IMR-90 (cell line): ENCODE results near the gene THYN1. TPM values are rescaled to one million over a fixed set of nuclear protein-coding genes. Genes with fewer than 3 reads are reported as not detected.

Source experiments
- ATAC-seq: fragments of 200-7000 bp; cut with Tn5 transposase; 2 replicates; pipeline ENCODE4 v1.9.1; 2020; ENCODE audit warnings: low read depth, mild to moderate bottlenecking, moderate library complexity
- BruUV-seq: library from RNA; stranded (reverse); fragments of 400-500 nt; replicated peaks from 2 replicates; lab custom pipeline; 2021; lab: Mats Ljungman, UMichigan
- CTCF ChIA-PET: fragments of 300-600 bp; formaldehyde crosslinking; extraction: SDS; loops from one replicate; lab custom pipeline; 2021; ENCODE audit warnings: antibody characterized with exemption; lab: Yijun Ruan, JAX
- POLR2A ChIA-PET: fragments of 300-600 bp; sonication (Branson Sonifier 250); formaldehyde crosslinking; loops from one replicate; lab custom pipeline; 2022; ENCODE audit warnings: antibody characterized with exemption; ENCODE audit not compliant: unreplicated experiment; lab: Charles Lee
- DNase-seq: peaks from one replicate; pipeline ENCODE4 v3.0.0; 2013
- H2AFZ ChIP-seq: replicated peaks from 2 replicates; pipeline ENCODE3; 2013; ENCODE audit warnings: low read length, mild to moderate bottlenecking; ENCODE audit not compliant: poor library complexity
- H2AK5ac ChIP-seq: 2 replicates; pipeline ENCODE4 v1.6.1; 2013; ENCODE audit warnings: low read depth, low read length, inconsistent platforms
- H2AK9ac ChIP-seq: replicated peaks from 2 replicates; pipeline ENCODE3; 2013; ENCODE audit warnings: mild to moderate bottlenecking, low read depth, low read length, moderate library complexity; ENCODE audit not compliant: poor library complexity
- H2BK120ac ChIP-seq: 2 replicates; pipeline ENCODE4 v1.6.1; 2013; ENCODE audit warnings: low read depth, low read length, inconsistent platforms
- H2BK15ac ChIP-seq: 3 replicates; pipeline ENCODE4 v1.6.1; 2013; ENCODE audit warnings: low read depth, low read length, inconsistent platforms
- H2BK20ac ChIP-seq: 2 replicates; pipeline ENCODE4 v1.6.1; 2013; ENCODE audit warnings: low read depth, mild to moderate bottlenecking, inconsistent platforms, low read length, moderate library complexity
- H2BK5ac ChIP-seq: 2 replicates; pipeline ENCODE4 v1.6.1; 2013; ENCODE audit warnings: mild to moderate bottlenecking, low read depth, low read length, inconsistent platforms; ENCODE audit not compliant: poor library complexity, severe bottlenecking
- H3K14ac ChIP-seq: replicated peaks from 2 replicates; pipeline ENCODE4 v1.6.1; 2013; ENCODE audit warnings: low read depth, low read length, inconsistent platforms
- H3K18ac ChIP-seq: 2 replicates; pipeline ENCODE4 v1.6.1; 2013; ENCODE audit warnings: low read depth, low read length, control low read depth
- H3K23ac ChIP-seq: 2 replicates; pipeline ENCODE4 v1.6.1; 2013; ENCODE audit warnings: low read depth, low read length, inconsistent platforms
- H3K27ac ChIP-seq: 2 replicates; pipeline ENCODE4 v1.5.1; 2013; ENCODE audit warnings: mild to moderate bottlenecking, control low read depth, low read length; ENCODE audit not compliant: insufficient read depth
- H3K27me3 ChIP-seq: 2 replicates; pipeline ENCODE4 v1.6.1; 2013; ENCODE audit warnings: low read length; ENCODE audit not compliant: control insufficient read depth, insufficient read depth
- H3K36me3 ChIP-seq: 2 replicates; pipeline ENCODE4 v1.6.1; 2013; ENCODE audit warnings: low read length, mixed read lengths; ENCODE audit not compliant: control insufficient read depth, insufficient read depth
- H3K4ac ChIP-seq: 2 replicates; pipeline ENCODE4 v1.6.1; 2013; ENCODE audit warnings: low read depth, low read length, inconsistent platforms
- H3K4me1 ChIP-seq: 2 replicates; pipeline ENCODE4 v1.6.1; 2013; ENCODE audit warnings: low read length, mixed read lengths; ENCODE audit not compliant: control insufficient read depth, insufficient read depth
- H3K4me2 ChIP-seq: 2 replicates; pipeline ENCODE4 v1.6.1; 2013; ENCODE audit warnings: low read depth, mild to moderate bottlenecking, control low read depth, low read length, moderate library complexity
- H3K4me3 ChIP-seq: 2 replicates; pipeline ENCODE4 v1.5.1; 2013; ENCODE audit warnings: low read depth, mild to moderate bottlenecking, control low read depth, low read length, moderate library complexity; ENCODE audit not compliant: insufficient read depth
- H3K56ac ChIP-seq: 2 replicates; pipeline ENCODE4 v1.6.1; 2013; ENCODE audit warnings: low read length, inconsistent platforms; ENCODE audit not compliant: insufficient read depth; ENCODE audit errors: extremely low read depth
- H3K79me1 ChIP-seq, 2 experiments: 2 replicates each; pipeline ENCODE4 v1.6.1; 2013; ENCODE audit warnings: low read length in 2 of 2, inconsistent platforms in 1 of 2, low read depth in 1 of 2
- H3K9ac ChIP-seq: 2 replicates; pipeline ENCODE4 v1.6.1; 2013; ENCODE audit warnings: low read depth, low read length, control low read depth
- H3K9me1 ChIP-seq: 2 replicates; pipeline ENCODE4 v1.6.1; 2013; ENCODE audit warnings: low read length, inconsistent platforms; ENCODE audit not compliant: insufficient read depth
- H3K9me3 ChIP-seq: 2 replicates; pipeline ENCODE4 v1.6.1; 2013; ENCODE audit warnings: low read length; ENCODE audit not compliant: control insufficient read depth, insufficient read depth
- H4K20me1 ChIP-seq: 2 replicates; pipeline ENCODE4 v1.6.1; 2013; ENCODE audit warnings: low read length, inconsistent platforms; ENCODE audit not compliant: insufficient read depth
- H4K5ac ChIP-seq: 2 replicates; pipeline ENCODE4 v1.6.1; 2013; ENCODE audit warnings: mild to moderate bottlenecking, low read depth, low read length, control low read depth
- H4K8ac ChIP-seq, 2 experiments: 2 replicates each; pipeline ENCODE4 v1.6.1; 2013; ENCODE audit warnings: low read depth in 2 of 2, low read length in 2 of 2, control low read depth in 1 of 2, inconsistent platforms in 1 of 2
- H4K91ac ChIP-seq: 2 replicates; pipeline ENCODE4 v1.6.1; 2013; ENCODE audit warnings: low read depth, low read length, inconsistent platforms; ENCODE audit not compliant: insufficient read depth
- BHLHE40 ChIP-seq: fragments of 150-350 bp; IDR thresholded peaks from 2 replicates; pipeline ENCODE4 v1.6.1; 2016; ENCODE audit warnings: mild to moderate bottlenecking, low read depth, low read length
- CEBPB ChIP-seq: IDR thresholded peaks from 2 replicates; pipeline ENCODE4 v1.6.1; 2012; ENCODE audit warnings: low read depth, low read length, improper control_type of control experiment
- FOS ChIP-seq: fragments of 150-350 bp; IDR thresholded peaks from 2 replicates; pipeline ENCODE4 v1.6.1; 2016; ENCODE audit warnings: low read depth, low read length
- WGBS, 2 experiments: methylation state at CpG; one replicate each; pipeline versions ENCODE4 v1.1.5 to v1.1.7; 2013; ENCODE audit warnings: missing lambda C conversion rate in 2 of 2; ENCODE audit not compliant: insufficient read length in 1 of 2; ENCODE audit errors: extremely low coverage in 2 of 2; 5-methylcytosine and 5-hydroxymethylcytosine counted together
- dilution Hi-C: fragments of 300-500 bp; cut with HindIII; formaldehyde crosslinking; loops from one replicate; pipeline ENCODE4 v1.14.3; 2018; ENCODE audit warnings: low sequenced_read_pairs; ENCODE audit not compliant: unreplicated experiment
- in situ Hi-C: fragments of 300-500 bp; cut with MboI; formaldehyde crosslinking; loops from 3 replicates; pipeline ENCODE4 v1.14.3; 2019; ENCODE audit warnings: low sequenced_read_pairs, inconsistent platforms, mixed read lengths
- intact Hi-C: fragments of 100-400 bp; cut with micrococcal nuclease; formaldehyde crosslinking; loops from 2 replicates; pipeline ENCODE4 v1.10.0; 2022
- polyA plus RNA-seq, 3 experiments: library from polyadenylated mRNA; depleted of rRNA; stranded (reverse); fragments of >200 nt; gene quantifications; 2 replicates each; pipeline ENCODE4 v1.2.3, GENCODE V29; 2012; ENCODE audit warnings: low replicate concordance in 1 of 3
- total RNA-seq: library from RNA; depleted of rRNA; stranded (reverse); fragments of >200 nt; gene quantifications from 2 replicates; pipeline ENCODE4 v1.2.3, GENCODE V29; 2012
- TF ChIP-seq, protein P1 (sequence below): fragments of 150-350 bp; IDR thresholded peaks from 2 replicates; pipeline ENCODE4 v1.6.1; 2016; ENCODE audit warnings: low read depth, mild to moderate bottlenecking, low read length, moderate library complexity, borderline replicate concordance

THYN1 gene
- total and polyA plus RNA-seq, 2 of the 4 experiments (the other 2 are of a cell fraction) = 43.1 to 72.1 TPM

DNA sequence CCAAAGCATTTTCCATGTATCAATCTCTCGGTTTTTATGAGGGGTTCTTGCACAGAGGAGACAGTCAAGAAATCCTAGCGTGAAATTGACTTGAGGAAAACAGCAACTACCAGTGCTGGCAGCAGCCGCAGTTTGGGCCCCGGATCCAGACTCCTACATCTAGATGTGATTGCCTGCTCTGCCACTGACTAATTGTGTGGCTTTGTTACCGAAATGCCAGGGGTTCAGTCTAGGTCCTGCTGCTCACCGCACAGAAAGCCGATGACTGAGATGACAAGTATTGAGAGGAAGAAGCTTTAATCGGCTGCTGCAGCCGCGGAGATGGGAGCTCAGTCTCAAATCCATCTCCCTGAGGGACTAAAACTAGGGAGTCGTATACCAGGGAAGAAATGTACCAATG, 14.8 kb upstream of the THYN1 start:
- DNase-seq = no peak
- H3K4me1 ChIP-seq = peaks cover 4% of the 10 kb centered on the region
- H2AK5ac ChIP-seq = no peak overlapping the region
- H4K91ac ChIP-seq = no peak overlapping the region
- no peak overlapping the region for H3K4me3 ChIP-seq
- intact Hi-C loops = no loop called here
- ChIA-PET CTCF (no interaction called here), POLR2A (no interaction called here)
- H3K79me1 ChIP-seq = no peaks in the 10 kb centered on the region
- H4K5ac ChIP-seq = no peak overlapping the region
- no TSS peak for BruUV-seq
- no peak overlapping the region for H2AK9ac ChIP-seq
- H3K27ac ChIP-seq = no peak overlapping the region
- no peaks in the 10 kb centered on the region; the same call in 1 of the 2 replicates for H4K20me1 ChIP-seq
- no peak overlapping the region for H2BK15ac ChIP-seq
- H2BK5ac ChIP-seq = no peak overlapping the region
- no peak overlapping the region for H4K8ac ChIP-seq
- peaks cover 19% of the 10 kb centered on the region for H3K27me3 ChIP-seq
- no peak overlapping the region for H3K18ac ChIP-seq
- dilution Hi-C loops = no loop called here
- no peak overlapping the region for H2AFZ ChIP-seq
- H2BK120ac ChIP-seq = no peak overlapping the region
- no CpG with 5 or more reads among the region's 11 CpGs for whole genome bisulfite sequencing, 2 experiments
- peaks cover 7% of the 10 kb centered on the region for H3K36me3 ChIP-seq
- no peak overlapping the region for H3K56ac ChIP-seq
- H3K9me1 ChIP-seq = no peaks in the 10 kb centered on the region
- H2BK20ac ChIP-seq = no peak overlapping the region
- no peaks in the 10 kb centered on the region for H3K9me3 ChIP-seq
- no peak overlapping the region for H3K4me2 ChIP-seq
- H3K23ac ChIP-seq = no peak overlapping the region
- no peak for ATAC-seq
- H3K14ac ChIP-seq = no peak overlapping the region
- in situ Hi-C loops = no loop called here
- H3K4ac ChIP-seq = no peak overlapping the region
- H3K9ac ChIP-seq = no peak overlapping the region
- TF ChIP-seq, protein P1, sequence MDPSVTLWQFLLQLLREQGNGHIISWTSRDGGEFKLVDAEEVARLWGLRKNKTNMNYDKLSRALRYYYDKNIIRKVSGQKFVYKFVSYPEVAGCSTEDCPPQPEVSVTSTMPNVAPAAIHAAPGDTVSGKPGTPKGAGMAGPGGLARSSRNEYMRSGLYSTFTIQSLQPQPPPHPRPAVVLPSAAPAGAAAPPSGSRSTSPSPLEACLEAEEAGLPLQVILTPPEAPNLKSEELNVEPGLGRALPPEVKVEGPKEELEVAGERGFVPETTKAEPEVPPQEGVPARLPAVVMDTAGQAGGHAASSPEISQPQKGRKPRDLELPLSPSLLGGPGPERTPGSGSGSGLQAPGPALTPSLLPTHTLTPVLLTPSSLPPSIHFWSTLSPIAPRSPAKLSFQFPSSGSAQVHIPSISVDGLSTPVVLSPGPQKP = no peak
- TF ChIP-seq BHLHE40 (no peak), CEBPB (no peak), FOS (no peak)
